Heart left ventricle (tissue), 13 donors: ENCODE results near the gene PLA2R1.

Experiments used
- CTCF ChIP-seq, 12 donors: fragments of 200-600 bp; sonication (generic) in 4 of 12; IDR thresholded peaks; one replicate each; pipeline versions ENCODE4 v1.5.0 to v1.8.0; 2018 to 2022; ENCODE audit warnings: antibody characterized with exemption in 12 of 12, mild to moderate bottlenecking in 5 of 12
- POLR2A ChIP-seq, 2 donors: fragments of 450-650 bp; IDR thresholded peaks; one replicate each; pipeline ENCODE4 v1.6.1; 2017; ENCODE audit warnings: antibody characterized with exemption in 2 of 2, mild to moderate bottlenecking in 2 of 2, moderate library complexity in 2 of 2
- donor health status: ischemic (EF 13 %, LVEDD 7.1; RV severe dilation, severe dysfunction).
- donor health status: DM: no; HTN: yes; CAD: no.
- donor health status: DM: no; HTN: no; CAD: no.
- donor health status: ischemic (EF 25% LVEDD 6.9; RV normal size, moderate dysfunction).
- donor health status: ischemic (EF 25% LVEDD 5.7; RV mildly dilated, moderate dysfunction).
- donor health status: ischemic (EF 35%, LVEDD 5.7; RV mildly dilated, moderate dysfunction).
- donor health status: nonischemic (EF 11% LVEDD 7.7; RV severe dilation, severe dysfunction).
- donor health status: DM: yes; HTN: yes; CAD: no.
- donor health status: PGD.
- donor health status: ischemic (EF 29% LVEDD 5.4; RV normal size, mild dysfunction).
- donor health status: nonischemic (EF 23%, LVEDD 6.1; RV moderate dilation, normal function).

GRCh38 chr2:159942146-159942545 lies 120.3 kb downstream of the PLA2R1 start:
- TF ChIP-seq CTCF (IDR thresholded peaks at IDR 0.05) (no peak), POLR2A (IDR thresholded peaks at IDR 0.05) (no peak)
